Small intestine (tissue), 7 donors: ENCODE measurements around the gene CDH23. TPM values are rescaled to one million over a fixed set of nuclear protein-coding genes. Genes with fewer than 3 reads are reported as not detected.

Experiments
- DNase-seq, 2 donors: peaks; one replicate each; pipeline versions ENCODE4 v3.0.0 to v3.0.0-alpha.2; 2013
- FAIRE-seq: peaks from 2 replicates; lab custom pipeline; 2012; peaks lifted over from hg19 to GRCh38; lab: Jason Lieb, UNC
- H3K27ac ChIP-seq, 3 donors: one replicate each; pipeline ENCODE4 v1.5.1; 2013; ENCODE audit warnings: low read length in 2 of 3, mild to moderate bottlenecking in 2 of 3, control low read depth in 1 of 3, inconsistent platforms in 1 of 3, low read depth in 1 of 3, moderate library complexity in 1 of 3
- H3K27me3 ChIP-seq, 3 donors: one replicate each; pipeline ENCODE4 v1.6.1; 2013; ENCODE audit warnings: low read length in 3 of 3, inconsistent platforms in 1 of 3; ENCODE audit not compliant: control insufficient read depth in 3 of 3, insufficient read depth in 3 of 3
- H3K36me3 ChIP-seq, 3 donors: one replicate each; pipeline ENCODE4 v1.6.1; 2013; ENCODE audit warnings: low read length in 3 of 3, inconsistent platforms in 1 of 3, low read depth in 1 of 3, mild to moderate bottlenecking in 1 of 3, moderate library complexity in 1 of 3; ENCODE audit not compliant: control insufficient read depth in 3 of 3, insufficient read depth in 2 of 3
- H3K4me1 ChIP-seq, 3 donors: one replicate each; pipeline ENCODE4 v1.6.1; 2013; ENCODE audit warnings: low read length in 2 of 3, inconsistent platforms in 1 of 3, low read depth in 1 of 3, mild to moderate bottlenecking in 1 of 3, moderate library complexity in 1 of 3; ENCODE audit not compliant: control insufficient read depth in 3 of 3, insufficient read depth in 2 of 3
- H3K4me3 ChIP-seq, 3 donors: one replicate each; pipeline ENCODE4 v1.5.1; 2013; ENCODE audit warnings: low read length in 3 of 3, control low read depth in 1 of 3, inconsistent platforms in 1 of 3, low read depth in 1 of 3, mild to moderate bottlenecking in 1 of 3, moderate library complexity in 1 of 3
- H3K9me3 ChIP-seq, 2 donors: one replicate each; pipeline ENCODE4 v1.6.1; 2013; ENCODE audit warnings: low read depth in 1 of 2, low read length in 1 of 2; ENCODE audit not compliant: control insufficient read depth in 2 of 2, insufficient read depth in 1 of 2
- WGBS, 3 donors: extraction: QIAGEN DNeasy Blood & Tissue Kit; methylation state at CpG; one replicate each; pipeline ENCODE4 v1.1.7; 2013; 5-methylcytosine and 5-hydroxymethylcytosine counted together
- polyA plus RNA-seq, 4 donors: library from polyadenylated mRNA; stranded (reverse) in 3 of 4; unstranded in 1 of 4; fragments of 200-250 nt in 3 of 4; fragments of 120-200 nt in 1 of 4; gene quantifications; one replicate each; pipeline versions ENCODE4 v1.2.1 to v1.2.3, GENCODE V29; 2013
- donor health status: healthy with polysubstance abuse.
- donor health status: control.
- donor health status: control.
- donor health status: Bipolar disorder and iron deficiency.
- donor health status: healthy.

Gene CDH23
- polyA plus RNA-seq, 4 donors = 0.89 to 2.5 (median 1.6) TPM

- Histone ChIP-seq H3K27me3 (no peaks in the 10 kb centered on the region), H3K4me3 (no peak overlapping the region), H3K27ac (no peak overlapping the region), H3K36me3 (peaks cover 0 to 3% (median 0%) of the 10 kb centered on the region in 3 donors), H3K9me3 (peaks cover 0 to 4% of the 10 kb centered on the region in 2 donors), H3K4me1 (peaks cover 0 to 24% (median 15%) of the 10 kb centered on the region in 3 donors)
- WGBS, 3 donors = 75 to 97% (median 83%) methylated on average over 1 of the region's 1 CpG
- FAIRE-seq (no peak), DNase-seq (no peak)
Measured at GRCh38 chr10:71722849-71723248, 326.1 kb downstream of the CDH23 start.

DNA sequence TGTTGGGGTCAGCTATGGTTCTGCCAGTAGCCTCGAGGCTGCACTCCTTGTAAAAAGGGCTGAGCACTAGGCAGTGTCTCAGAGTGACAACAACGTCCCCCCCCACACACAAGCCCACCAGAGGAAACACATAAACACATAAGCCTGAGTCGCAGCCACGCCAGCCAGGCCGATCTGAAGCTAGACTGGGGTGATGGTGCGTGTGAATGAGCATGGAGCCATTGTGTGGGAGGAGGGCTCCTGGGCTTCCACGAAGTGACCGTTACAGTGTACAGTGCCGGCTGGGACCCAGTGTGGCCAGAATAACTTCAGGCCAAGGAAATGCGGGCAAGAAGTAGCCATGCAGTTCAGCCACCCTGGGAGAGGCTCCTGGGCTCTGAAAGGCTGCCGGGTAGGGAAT lies 326.6 kb downstream of the CDH23 start:
- Histone ChIP-seq H3K4me3 (no peak overlapping the region), H3K36me3 (peaks cover 0 to 3% (median 0%) of the 10 kb centered on the region in 3 donors), H3K27ac (no peak overlapping the region), H3K4me1 (peaks cover 0 to 28% (median 18%) of the 10 kb centered on the region in 3 donors), H3K27me3 (no peaks in the 10 kb centered on the region), H3K9me3 (peaks cover 0 to 4% of the 10 kb centered on the region in 2 donors)
- FAIRE-seq = no peak
- WGBS, 3 donors = 90 to 95% (median 91%) methylated on average over 11 of the region's 11 CpGs
- no peak for DNase-seq

GRCh38 chr10:71724539-71724938 lies 327.8 kb downstream of the CDH23 start:
- Histone ChIP-seq H3K27me3 (no peaks in the 10 kb centered on the region), H3K36me3 (peaks cover 0 to 3% (median 0%) of the 10 kb centered on the region in 3 donors), H3K27ac (no peak overlapping the region), H3K9me3 (peaks cover 0 to 4% of the 10 kb centered on the region in 2 donors), H3K4me3 (no peak overlapping the region), H3K4me1 (peaks cover 0 to 39% (median 25%) of the 10 kb centered on the region in 3 donors)
- DNase-seq (no peak), FAIRE-seq (no peak)
- WGBS, 3 donors = 88 to 94% (median 93%) methylated on average over 6 of the region's 6 CpGs

- Histone ChIP-seq H3K27me3 (no peaks in the 10 kb centered on the region), H3K36me3 (peaks cover 0 to 3% (median 0%) of the 10 kb centered on the region in 3 donors), H3K4me1 (peaks cover 0 to 40% (median 25%) of the 10 kb centered on the region in 3 donors), H3K9me3 (peaks cover 0 to 4% of the 10 kb centered on the region in 2 donors), H3K4me3 (no peak overlapping the region), H3K27ac (no peak overlapping the region)
- 91 to 94% (median 93%) methylated on average over 14 of the region's 14 CpGs for WGBS, 3 donors
- FAIRE-seq = no peak
- no peak for DNase-seq
Measured at GRCh38 chr10:71725249-71725648, 328.5 kb downstream of the CDH23 start.

DNA sequence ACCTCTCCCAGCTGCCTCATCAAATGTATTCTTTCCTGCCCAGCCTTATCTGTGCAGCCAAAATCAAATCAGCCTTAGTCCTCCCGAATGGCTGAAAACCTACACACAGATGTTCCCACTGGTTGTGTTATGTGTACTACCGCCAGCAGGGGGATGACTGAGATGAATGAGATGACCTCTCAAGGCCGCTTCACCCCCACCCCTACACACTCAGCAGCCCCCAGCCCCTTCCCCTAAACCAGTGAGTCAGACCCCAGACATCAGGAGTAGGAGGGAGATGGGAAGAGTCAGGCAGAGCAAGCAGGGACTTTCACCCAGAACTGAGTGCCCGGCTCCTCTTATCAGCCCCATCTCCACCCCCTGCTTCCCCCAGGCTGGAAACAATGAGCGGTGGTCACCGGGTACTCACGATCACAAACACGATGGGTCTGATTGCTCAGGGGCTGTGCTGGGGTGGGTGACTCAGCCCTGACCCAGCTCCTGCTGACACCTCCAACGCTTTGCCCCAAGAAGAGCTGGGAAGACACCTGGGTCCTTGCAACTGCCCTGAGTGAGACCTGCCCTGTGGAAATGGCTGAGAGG lies 329.4 kb downstream of the CDH23 start:
- 18 to 33% (median 21%) methylated on average over 9 of the region's 9 CpGs for WGBS, 3 donors
- Histone ChIP-seq H3K27me3 (no peaks in the 10 kb centered on the region), H3K36me3 (peaks cover 0 to 3% (median 0%) of the 10 kb centered on the region in 3 donors), H3K9me3 (peaks cover 0 to 4% of the 10 kb centered on the region in 2 donors), H3K27ac (peak overlapping the region in 2 of 3 donors; percentile 77 to 94), H3K4me1 (peaks cover 0 to 40% (median 25%) of the 10 kb centered on the region in 3 donors), H3K4me3 (no peak overlapping the region)
- DNase-seq = peak in 1 of 2 donors; percentile 31
- FAIRE-seq = no peak

DNA sequence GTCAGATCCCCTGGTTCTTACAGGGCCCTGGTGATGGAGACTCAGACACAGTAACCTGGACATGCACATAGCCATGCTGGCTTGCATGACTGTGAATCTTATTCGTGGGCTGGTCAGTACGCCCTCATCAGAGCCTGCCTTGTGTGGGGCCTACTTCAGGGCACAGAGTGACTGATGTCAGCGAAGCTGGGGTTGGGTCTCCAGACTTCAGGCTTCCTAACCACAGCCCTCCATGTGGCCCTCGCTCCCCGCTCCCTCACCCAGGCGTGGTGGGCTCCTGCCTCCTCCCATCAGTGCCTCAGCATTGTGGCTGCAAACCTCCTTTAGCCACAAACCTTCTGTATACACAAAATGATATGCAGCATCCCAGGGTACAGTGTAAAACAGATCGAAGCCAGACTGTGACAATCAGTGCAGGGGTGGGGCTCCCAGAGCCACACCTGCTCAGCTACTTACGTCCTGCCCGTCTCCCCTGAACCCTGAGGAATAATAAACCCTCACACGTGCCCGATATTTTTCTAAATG lies 329.9 kb downstream of the CDH23 start:
- H3K27ac ChIP-seq = peak overlapping the region in 2 of 3 donors; percentile 77 to 94
- peak; percentile 70 to 94 for DNase-seq
- peaks cover 0 to 40% (median 25%) of the 10 kb centered on the region in 3 donors for H3K4me1 ChIP-seq
- H3K36me3 ChIP-seq = peaks cover 0 to 3% (median 0%) of the 10 kb centered on the region in 3 donors
- WGBS, 3 donors = 26 to 59% (median 34%) methylated on average over 11 of the region's 11 CpGs
- no peaks in the 10 kb centered on the region for H3K27me3 ChIP-seq
- no peak for FAIRE-seq
- peaks cover 0 to 4% of the 10 kb centered on the region in 2 donors for H3K9me3 ChIP-seq
- H3K4me3 ChIP-seq = no peak overlapping the region

DNA sequence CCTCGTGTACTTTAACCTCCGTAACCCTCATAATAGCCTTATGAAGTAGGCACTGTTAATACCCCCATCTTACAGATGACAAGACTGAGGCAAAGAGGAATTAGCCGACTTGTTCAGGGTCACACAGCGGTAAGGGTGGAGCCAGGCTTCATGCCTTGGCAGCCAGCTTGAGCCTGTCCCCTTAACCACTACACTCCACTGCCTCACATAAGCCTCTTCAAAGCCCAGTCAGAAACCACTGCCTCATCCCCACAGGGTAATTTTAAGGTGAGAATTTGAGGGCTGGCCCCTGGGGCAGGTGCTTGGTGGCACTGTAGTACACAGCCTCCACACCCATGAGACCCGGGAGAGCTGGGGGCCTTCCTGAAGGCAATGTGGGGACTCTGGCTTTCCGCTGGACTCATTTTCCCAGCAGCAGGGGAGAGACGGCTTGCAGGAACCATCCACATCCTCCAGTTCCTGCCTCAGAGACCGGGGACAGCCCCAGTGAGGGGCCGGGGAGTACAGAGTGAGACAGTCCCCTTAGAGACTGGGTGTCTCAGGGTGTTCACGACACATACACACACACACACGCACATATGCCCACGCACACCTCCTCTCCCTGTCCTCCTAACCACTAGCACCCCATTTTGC lies 330.5 kb downstream of the CDH23 start:
- H3K4me3 ChIP-seq = no peak overlapping the region

More for the DNA sequence above, 330.5 kb downstream of the CDH23 start:
- DNase-seq = peak in 1 of 2 donors; percentile 29
- Histone ChIP-seq H3K27me3 (no peaks in the 10 kb centered on the region), H3K36me3 (peaks cover 0 to 3% (median 0%) of the 10 kb centered on the region in 3 donors), H3K9me3 (peaks cover 0 to 4% of the 10 kb centered on the region in 2 donors), H3K4me1 (peaks cover 0 to 40% (median 25%) of the 10 kb centered on the region in 3 donors), H3K27ac (peak overlapping the region; percentile 58 to 94 (median 77))
- 40 to 55% (median 55%) methylated on average over 12 of the region's 12 CpGs for WGBS, 3 donors
- FAIRE-seq = no peak
